ENCODE data around the gene GNAT1.
A peak's percentile ranks its signal among the peaks of the same experiment; 100 is the strongest.

GRCh38 chr3:50167069-50167840 is 24.2 kb upstream of the GNAT1 start:
- TF ChIP-seq CTCF (IDR thresholded peaks at IDR 0.05), result no peak
- TF ChIP-seq POLR2A (IDR thresholded peaks at IDR 0.05), result no peak
- peak; percentile 17 to 39 for TF ChIP-seq POLR2AphosphoS5 (IDR thresholded peaks at IDR 0.05)

Measured in upper lobe of left lung (tissue), 4 donors.